HG02623 (cell line): Measurements from ENCODE around the gene MTA2.

Source experiments
- ATAC-seq: cut with Tn5 transposase; IDR thresholded peaks from one replicate; pipeline ENCODE4 v1.9.1; 2021; ENCODE audit warnings: moderate library complexity; ENCODE audit not compliant: unreplicated experiment

Gene MTA2

DNA sequence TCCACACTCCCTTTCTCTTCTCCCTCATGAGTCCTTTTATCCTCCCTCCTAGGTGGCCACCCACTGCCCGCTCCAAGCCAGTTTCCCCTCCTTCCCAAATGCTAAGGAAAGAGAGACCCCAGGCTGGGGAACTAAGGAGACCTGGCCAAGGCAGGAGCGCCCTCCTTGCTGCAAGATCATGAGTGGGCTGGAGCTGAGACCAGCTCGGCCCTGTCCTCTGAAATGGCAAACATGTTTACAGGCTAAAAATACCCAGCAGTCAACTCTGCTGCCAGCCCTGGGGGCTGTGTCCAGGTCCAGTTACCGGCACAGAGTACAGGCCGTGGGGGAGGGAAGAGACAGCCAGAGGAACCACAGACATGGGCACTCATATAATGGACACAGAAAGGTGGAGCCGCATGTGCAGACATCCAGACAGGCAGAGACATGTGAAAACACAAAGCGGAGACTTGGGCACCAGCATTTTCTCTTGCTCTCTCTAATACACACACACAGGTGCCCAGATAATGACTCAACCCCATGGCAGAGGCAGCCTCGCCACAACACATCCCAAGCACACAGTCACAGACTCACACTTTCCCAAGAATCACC, 53.9 kb downstream of the MTA2 start:
- ATAC-seq = no peak

- no peak for ATAC-seq
Observed at GRCh38 chr11:62546929-62547625, 54.6 kb downstream of the MTA2 start.

DNA sequence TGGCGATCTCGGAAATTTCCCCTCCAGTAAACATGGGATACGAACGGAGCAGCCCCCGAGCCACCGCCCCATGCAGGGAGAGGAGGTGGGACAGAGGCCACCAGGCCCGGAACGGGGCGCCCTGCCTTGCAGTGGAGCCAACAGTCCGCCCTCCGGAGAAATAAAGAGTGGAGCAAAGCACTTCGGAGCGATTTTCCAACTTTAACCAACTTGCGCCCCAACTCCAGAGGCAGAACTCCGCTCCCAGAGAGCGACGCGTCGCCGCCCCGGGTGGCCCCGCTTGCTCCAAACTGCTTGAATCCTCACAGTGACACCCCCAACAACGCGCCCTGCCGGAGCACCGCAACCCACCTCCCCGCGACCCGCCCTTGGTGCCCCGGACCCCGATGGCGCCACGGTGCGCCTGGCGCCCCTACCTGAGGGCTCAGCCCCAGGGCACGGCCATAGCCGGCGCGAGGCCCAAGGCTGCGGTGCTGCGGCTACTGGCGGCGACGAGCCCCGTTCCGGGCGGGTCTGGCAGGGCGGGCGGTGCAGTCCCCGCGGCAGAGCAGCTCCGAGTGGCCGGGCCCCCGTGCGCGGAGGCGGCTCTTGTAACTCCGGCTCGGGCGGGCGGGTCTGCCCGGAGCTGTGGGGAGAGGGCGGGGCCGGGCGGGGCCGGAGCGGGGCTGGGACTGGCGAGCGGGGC, 55.3 kb downstream of the MTA2 start, which contains the start of gene AHNAK:
Gene AHNAK, minus strand, starts transcription at position 563 of the 685 bp plus-strand sequence. CDS start 10,708 bp downstream, outside the sequence.
- no peak for ATAC-seq

GRCh38 chr11:62545437-62546243, 56.0 kb downstream of the MTA2 start:
- ATAC-seq = no peak

GRCh38 chr11:62544581-62545436, 56.9 kb downstream of the MTA2 start:
- no peak for ATAC-seq

- ATAC-seq = no peak
Observed at GRCh38 chr11:62543680-62544444, 57.8 kb downstream of the MTA2 start.
